Activated CD4-positive, alpha-beta T cell treated with anti-CD3 and anti-CD28 coated beads, Interleukin-2, amount 50 U/mL, for 48 hours (primary cell): Measurements from ENCODE around the gene WDR41.
A peak's percentile ranks its signal among the peaks of the same experiment; 100 is the strongest.
"Not testable (repeated sequence)": the region's sequence is repeated elsewhere in the genome, so short reads cannot be mapped to it uniquely, and the experiment has no call there.

Experiments used
- DNase-seq, 2 experiments: peaks; one replicate each; pipeline ENCODE4 v3.0.0-alpha.2; 2020

WDR41 gene, protein sequence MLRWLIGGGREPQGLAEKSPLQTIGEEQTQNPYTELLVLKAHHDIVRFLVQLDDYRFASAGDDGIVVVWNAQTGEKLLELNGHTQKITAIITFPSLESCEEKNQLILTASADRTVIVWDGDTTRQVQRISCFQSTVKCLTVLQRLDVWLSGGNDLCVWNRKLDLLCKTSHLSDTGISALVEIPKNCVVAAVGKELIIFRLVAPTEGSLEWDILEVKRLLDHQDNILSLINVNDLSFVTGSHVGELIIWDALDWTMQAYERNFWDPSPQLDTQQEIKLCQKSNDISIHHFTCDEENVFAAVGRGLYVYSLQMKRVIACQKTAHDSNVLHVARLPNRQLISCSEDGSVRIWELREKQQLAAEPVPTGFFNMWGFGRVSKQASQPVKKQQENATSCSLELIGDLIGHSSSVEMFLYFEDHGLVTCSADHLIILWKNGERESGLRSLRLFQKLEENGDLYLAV

DNA sequence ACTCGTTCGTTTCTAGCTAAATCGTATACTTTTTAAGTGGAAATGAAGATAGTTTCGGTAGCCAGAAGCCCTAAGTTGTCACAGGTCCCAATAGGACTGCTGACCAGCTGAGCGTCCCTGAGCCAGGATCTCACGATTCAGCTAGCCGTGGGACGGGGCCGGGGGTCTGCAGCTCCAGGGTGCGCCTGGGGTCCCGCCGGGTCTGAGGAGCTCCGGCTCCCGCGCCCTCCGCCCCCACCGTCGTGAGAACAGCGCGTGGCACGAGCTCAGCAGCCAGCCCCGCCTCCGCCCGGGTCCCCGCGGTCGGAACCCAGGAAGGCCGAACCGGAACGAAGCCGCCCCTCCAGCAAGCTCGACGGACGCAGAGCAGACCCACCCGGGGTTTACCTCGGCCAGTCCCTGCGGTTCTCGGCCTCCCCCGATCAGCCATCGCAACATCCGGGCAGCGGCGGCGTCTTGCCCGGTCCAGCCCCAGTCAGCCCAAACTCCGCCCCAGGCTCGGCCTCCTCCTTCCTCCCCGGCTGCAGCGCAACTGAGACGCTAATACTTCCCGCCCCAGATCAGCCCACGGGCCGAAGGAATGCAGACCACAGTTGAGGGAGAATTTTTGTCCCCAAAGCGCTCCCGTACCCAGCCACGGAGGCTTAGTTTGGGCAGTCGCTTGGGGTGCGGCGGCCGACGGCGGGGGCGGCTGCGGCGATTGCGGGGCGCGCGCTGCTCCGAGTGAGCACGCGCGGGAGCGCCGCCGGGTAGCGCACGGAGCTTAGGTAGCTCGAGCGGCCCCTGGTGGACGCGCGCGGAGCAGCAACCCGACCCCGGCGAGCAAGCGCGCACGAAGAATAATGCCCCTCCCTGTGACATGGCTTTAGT is at the start of gene WDR41:
Gene WDR41, minus strand, starts transcription at position 534 of the 870 bp plus-strand sequence. Its CDS starts 96 bp downstream, at position 438.
- peak; percentile 87 to 89 for DNase-seq

DNA sequence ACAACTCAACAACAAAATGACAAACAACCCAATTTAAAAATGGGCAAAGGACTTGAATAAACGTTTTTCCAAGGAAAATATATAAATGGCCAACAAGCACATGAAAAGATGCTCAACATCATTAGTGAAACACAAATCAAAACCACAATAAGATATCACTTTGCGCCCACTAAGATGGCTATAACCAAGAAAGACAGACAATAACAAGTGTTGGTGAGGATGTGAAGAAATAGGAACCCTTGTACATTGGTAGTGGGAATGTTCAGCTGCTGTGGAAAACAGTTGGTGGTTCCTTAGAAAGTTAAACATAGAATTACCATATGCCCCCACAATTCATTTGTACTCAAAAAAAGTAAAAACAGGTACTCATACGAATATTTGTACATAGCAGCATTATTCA is 39.2 kb upstream of the WDR41 start:
- no peak for DNase-seq

DNA sequence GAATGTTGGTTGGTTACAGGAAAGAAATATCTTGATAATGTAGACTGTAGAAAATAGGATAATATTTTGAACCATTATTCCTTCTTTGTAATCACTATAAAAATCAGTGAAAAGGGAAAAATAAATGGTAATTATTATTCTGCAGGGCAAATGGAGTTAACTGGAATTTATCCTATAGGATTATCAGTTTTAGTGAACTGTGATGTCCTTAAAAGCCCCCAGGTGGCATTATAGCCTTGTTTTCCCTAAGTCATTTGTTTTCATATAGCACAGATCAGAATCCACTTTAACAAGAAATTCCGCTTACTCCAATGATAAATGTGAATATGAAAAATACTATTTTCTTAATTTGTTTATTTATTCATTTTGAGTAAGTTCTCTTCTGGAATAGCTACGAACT is 26.2 kb upstream of the WDR41 start:
- DNase-seq, result no peak

DNA sequence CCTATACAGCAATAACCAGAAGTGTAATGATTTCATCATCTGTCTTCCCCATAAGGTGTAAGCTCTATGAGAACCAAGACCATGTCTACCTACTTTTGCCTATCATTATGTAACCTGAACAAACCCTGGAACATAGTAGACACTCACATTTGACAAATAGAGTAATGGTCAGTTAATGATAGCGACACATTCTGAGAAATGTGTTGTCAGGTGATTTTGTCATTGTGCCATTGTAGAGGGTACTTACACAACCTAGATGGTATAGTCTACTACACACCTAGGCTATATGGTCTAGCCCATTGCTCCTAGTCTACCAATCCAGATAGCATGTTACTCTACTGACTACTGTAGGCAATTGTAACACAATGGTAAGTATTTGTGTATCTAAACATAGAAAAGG is 22.3 kb upstream of the WDR41 start:
- no peak for DNase-seq

DNA sequence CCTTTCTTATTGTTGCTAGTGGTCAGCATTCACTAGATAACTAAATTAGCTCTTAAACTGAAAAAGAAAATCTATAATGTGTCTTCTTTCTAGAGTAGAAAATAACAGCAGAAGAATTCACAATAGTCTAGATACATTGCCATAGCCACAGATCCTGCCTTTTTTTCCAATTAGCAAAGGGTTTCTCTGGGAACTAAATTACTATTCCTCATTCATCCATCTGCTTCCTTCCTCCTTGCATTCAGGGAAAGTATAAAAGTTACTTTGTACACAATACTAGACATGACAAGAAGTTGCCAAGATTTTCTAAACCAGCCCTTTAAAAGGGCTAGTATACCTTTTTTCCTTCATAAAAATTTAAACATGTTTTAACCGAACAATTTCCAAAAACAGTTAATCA is 21.2 kb upstream of the WDR41 start:
- no peak for DNase-seq

DNA sequence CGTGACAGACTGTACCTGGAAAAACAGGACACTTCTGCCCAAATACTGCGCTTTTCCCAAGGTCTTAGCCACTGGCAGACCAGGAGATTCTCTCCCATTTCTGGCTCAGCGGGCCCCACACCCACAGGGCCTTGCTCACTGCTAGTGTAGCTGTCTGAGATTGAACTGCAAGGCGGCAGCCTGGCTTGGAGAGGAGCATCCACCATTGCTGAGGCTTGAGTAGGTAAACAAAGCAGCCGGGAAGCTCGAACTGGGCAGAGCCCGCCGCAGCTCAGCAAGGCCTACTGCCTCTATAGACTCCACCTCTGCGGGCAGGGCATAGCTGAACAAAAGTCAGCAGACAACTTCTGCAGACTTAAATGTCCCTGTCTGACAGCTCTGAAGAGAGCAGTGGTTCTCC is 9.0 kb upstream of the WDR41 start:
- DNase-seq, result not testable (repeated sequence)

DNA sequence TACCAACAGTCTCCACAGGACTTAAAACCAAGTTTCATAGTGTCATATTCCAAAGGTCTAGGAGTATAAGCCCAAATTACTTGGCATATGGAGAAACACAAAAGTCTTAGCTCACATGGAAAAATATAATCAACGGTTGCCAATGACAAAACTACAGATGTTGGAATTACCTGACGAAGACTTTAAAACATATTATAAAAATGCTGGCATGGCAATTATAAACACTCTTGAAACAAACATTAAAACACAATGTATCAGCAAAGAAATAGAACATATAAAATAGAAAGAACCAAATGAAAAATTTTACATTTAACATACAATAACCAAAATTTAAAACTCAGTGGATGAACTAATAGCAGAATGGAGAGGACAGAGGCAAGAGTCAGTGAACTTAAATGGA is 7.9 kb upstream of the WDR41 start:
- no peak for DNase-seq

DNA sequence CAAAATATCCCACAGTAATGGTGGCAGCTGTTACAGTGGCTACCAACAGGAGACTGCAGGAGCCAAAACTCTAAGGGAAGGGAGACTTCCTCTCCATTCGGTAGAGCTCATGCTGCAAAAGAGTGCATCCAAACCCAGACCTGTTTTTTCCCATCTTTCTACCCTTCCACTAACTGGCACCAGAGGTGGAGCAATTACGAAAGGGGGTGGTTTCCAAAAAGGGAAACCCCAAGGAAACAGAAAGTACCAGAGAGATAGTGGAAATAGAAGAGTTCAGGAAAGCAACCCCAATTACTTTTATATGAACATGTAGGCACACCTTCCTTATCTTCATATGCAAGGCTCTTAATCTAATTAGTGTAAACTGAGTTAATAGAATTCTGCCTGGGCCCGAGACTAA is 7.3 kb upstream of the WDR41 start:
- no peak for DNase-seq

DNA sequence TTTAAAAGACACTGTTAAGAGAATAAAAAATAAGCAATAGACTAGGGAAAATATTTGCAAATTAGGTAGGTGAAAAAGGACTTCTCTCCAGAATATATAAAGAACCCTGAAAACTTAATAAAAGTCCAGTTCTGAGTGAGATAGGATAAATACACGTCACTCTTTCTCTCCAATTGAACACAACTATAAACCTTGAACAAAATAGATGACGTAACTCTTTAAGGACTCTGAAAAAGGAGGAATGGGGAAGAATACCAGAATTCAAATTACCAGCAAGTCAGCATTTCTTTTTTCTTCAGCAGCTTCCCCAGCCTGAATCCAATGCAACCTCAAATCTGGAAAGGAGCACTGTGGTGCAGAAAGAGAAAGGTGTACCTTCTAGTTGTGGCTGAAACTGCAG is 6.8 kb upstream of the WDR41 start:
- DNase-seq, result no peak

DNA sequence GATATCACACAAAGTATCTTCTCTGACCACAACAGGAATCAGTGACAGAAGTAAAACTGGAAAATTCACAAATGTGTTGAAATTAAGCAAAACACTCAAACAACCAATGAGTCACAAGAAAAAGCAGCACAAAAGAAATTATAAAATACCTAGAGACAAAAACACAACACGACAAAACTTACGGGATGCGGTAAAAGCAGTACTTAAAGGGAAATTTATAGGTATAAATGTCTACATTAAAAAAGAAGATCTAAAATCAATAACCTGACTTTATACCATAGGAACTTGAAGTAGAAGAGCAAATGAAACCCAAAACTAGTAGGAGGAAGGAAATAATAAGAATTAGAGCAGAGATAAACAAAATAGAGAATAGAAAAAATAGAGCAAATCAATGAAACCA is 2.8 kb upstream of the WDR41 start:
- no peak for DNase-seq

DNA sequence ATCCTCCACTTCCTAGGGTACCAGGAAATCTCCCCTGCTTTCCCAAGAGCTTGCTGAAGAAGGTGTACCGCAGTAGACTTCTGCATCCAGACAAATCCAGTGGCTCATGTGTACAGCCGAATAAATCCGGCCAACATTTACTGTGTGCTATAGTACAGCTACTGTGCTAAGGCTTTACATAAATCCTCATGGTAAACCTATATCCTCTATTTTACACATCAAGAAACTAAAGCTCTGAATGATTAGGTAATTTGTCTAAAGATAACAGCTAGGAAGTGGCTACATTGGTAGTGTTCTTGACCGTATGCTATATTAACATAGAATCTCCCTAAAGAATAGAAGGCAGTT is 511 bp upstream of the WDR41 start:
- no peak for DNase-seq

DNA sequence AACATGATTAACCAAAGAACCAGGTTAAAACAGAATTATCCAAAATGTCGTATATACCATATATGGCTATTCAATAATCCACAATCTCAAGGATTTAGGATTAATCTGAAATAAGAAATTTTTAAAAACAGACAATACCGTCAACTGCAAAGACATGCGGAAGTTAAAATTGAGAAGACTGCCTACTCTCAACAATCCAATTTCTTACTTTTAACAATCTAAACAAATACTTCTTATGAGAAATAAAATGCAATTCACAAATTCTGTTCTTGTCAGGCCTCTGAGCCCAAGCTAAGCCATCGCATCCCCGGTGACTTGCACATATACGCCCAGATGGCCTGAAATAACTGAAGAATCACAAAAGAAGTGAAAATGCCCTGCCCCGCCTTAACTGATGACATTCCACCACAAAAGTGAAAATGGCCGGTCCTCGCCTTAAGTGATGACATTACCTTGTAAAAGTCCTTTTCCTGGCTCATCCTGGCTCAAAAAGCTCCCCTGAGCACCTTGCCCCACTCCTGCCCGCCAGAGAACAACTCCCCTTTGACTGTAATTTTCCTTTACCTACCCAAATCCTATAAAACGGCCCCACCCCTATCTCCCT is 1.3 kb downstream of the WDR41 start:
- DNase-seq, result peak; percentile 6 to 29

DNA sequence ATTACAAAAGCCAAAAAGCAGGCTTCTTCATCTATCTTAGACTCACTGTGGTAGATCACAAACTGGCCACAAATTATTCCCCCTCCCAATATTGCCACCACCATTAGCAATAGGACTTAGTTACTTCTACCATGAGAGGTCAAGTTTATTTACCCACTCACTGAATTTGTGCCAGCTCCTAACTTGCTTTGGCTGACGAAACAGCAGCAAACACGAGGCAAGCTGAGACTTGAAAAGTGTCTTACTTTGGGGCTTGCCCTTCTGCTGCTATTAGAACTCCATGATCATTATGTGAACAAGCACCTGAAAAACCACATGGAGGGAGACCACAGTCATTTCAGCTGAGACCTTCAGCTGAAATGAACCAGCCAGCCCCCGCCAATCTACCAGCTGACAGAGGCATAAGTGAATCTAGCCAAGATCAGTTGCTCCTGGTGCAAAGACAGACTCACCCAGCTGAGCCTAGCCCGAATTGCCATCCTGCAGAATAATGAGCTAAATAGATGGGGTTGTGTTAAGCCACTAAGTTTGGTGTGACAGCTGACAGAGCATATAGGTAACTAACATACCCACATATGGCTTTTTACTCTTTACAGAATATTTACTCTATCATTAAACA is 5.7 kb downstream of the WDR41 start:
- DNase-seq, result no peak

DNA sequence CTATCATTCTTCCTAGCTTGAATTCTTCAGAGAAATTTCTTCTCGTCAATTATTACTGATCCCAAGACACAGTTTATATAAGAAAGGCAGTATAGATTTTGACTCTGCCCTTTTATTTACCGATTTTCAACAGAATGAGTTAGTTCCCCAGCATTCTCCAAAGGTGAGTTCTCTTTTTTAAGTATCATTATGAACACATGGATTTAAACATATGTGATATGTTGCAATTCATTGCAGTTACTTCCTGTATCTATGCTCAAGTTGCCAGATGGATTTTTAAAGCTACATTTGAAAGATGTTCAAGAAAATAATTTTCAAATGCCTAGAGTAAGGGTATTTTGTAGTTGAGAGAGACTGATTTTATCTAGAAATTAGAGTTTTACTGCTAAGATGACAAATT is 8.4 kb downstream of the WDR41 start:
- DNase-seq, result no peak

DNA sequence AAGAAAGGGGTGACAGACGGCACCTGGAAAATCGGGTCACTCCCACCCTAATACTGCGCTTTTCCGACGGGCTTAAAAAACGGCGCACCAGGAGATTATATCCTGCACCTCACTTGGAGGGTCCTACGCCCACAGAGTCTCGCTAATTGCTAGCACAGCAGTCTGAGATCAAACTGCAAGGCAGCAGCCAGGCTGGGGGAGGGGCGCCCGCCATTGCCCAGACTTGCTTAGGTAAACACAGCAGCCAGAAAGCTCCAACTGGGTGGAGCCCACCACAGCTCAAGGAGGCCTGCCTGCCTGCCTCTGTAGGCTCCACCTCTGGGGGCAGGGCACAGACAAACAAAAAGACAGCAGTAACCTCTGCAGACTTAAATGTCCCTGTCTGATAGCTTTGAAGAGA is 17.1 kb downstream of the WDR41 start:
- DNase-seq, result not testable (repeated sequence)

DNA sequence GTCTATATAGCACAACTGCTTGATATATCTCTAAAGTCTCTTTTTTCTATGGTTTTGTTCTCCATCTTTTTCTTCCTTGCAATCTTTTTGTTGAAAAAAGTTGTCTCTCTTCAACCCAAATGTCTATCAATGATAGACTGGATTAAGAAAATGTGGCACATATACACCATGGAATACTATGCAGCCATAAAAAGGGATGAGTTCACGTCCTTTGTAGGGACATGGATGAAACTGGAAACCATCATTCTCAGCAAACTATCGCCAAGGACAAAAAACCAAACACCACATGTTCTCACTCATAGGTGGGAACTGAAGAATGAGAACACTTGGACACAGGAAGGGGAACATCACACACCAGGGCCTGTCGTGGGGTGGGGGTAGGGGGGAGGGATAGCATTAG is 23.2 kb downstream of the WDR41 start:
- DNase-seq, result not testable (repeated sequence)

DNA sequence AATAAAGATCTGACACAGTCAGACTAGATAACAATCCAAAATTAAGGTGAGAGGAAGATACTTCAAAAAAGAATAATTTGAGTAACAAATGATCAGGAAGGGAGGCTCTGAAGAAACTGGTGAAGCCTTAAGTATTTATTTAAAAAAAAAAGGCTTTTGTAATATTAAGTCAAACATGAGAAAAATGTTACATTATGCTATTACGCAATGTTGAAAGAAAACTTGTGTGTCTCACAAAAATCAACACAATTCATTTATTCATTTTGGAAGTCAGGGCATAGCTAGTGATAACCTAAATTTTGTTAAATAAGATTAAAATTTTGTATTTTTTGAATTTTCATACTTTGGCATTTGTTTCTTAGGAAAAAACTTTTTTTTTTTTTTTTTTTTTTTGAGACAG is 28.2 kb downstream of the WDR41 start:
- no peak for DNase-seq

DNA sequence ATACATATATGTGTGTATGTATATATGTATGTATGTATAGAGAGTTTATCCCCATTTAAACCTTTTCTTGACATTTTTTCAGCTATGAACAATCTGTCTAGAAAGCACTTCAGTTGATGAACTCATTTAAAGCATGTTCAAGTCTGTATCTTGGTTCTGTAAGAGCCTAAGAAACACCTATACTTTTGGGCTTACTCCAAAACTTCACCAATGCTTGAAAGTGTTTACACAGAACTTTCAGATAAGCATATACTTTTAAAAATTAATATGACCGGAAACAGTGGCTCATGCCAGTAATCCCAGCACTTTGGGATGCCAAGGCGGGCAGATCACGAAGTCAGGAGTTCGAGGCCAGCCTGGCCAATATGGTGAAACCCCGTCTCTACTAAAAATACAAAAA is 30.8 kb downstream of the WDR41 start:
- DNase-seq, result no peak

DNA sequence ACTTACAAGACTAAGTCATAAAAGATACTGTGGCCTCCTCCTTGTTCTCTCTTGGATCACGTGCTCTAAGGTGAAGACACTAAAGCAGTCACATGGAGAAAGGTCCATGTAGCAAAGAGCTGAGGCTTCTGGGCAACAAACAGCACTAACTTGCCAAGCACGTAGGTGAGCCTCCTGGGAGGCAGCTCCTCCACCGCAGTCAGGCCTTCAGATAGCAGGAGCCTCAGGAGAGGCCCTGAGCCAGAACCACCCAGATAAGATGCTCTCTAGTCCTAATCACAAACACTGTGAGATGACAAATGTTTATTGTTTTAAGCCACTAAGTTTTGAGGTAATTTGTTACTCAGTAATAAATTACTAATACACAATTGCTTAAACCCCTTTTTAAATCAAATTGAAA is 38.0 kb downstream of the WDR41 start:
- no peak for DNase-seq

DNA sequence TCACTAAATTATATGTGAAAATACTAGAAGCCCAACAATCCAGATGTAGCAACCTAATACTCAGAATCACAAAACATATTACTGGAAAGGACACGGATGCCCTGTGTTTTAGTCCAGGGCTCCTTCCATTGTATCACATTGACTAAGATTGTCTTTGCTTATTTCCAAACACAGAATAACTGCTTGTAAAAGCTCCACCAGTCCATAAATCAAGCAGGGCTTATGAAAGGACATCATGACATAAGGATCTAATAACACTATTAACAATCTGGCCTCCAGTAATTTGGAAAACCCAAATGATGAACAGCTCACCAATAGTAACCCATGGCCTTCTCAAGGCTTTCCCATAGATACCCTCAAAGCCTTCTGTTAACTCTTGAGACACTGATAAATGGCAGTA is 39.8 kb downstream of the WDR41 start:
- no peak for DNase-seq

DNA sequence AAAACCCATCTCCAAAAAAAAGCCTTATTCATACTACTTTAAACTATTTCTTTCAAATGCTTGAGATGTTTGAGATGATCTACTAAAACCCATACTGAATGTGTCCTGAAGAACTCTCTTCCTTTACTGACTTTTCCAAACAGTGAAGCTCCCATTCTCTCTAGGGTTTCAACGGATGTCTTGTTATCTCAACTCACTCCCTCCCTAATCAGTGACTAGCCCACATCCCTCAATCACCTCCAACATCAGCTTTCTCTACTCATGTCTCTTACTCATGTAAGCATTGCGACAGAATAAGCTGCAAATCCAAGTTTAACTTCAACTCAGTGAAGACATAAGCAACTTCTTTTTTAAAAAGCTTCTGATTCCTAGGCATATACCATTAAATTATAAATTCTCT is 42.1 kb downstream of the WDR41 start:
- DNase-seq, result no peak

DNA sequence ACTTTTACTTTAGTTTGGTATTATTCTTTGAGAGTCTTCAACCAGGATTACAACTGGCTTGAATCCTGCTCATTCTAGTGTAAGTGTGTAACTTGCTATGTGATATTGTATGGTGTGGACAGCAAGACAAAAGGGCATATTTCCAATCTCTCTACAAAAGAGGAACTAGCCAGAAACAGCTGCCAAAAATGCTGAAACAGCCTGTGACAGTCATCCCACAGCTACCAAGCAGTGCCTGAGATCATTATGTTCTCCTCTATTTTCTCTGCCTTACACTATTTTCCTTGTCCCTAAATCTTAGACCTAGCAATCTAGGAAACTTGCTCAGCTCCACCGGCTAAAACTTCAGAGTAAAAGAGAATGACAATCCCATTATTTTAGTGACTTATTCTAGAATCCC is 42.8 kb downstream of the WDR41 start:
- no peak for DNase-seq

DNA sequence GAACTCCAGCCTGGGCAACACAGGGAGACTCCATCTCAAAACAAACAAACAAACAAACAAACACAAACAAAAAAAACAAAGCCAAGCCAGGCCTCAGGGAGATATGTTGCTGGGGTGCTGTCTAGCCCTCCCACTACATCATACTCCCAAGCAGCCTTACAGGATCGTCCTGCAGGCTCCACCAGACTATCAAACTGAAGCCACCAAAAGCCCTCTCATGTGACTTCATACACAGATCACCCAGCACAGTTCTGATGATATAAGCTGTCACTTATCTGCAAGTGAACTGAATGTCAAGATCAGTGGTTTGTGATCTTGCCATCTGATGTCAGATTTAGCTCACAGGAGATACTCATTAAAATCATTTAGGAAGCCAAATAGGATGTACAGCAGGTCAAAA is 43.3 kb downstream of the WDR41 start:
- no peak for DNase-seq
